H9 (cell line): Measurements from ENCODE around the gene NUDT7. TPM values are rescaled to one million over a fixed set of nuclear protein-coding genes. Genes with fewer than 3 reads are reported as not detected.

Experiments
- DNase-seq: peaks from one replicate; pipeline ENCODE4 v3.0.0-alpha.2; 2017
- H2AFZ ChIP-seq: one replicate; pipeline ENCODE4 v1.6.1; 2013; ENCODE audit warnings: mild to moderate bottlenecking, low read length, control low read depth, moderate library complexity
- H2AK5ac ChIP-seq: 2 replicates; pipeline ENCODE4 v1.6.1; 2013; ENCODE audit warnings: low read length, control low read depth, mixed read lengths; ENCODE audit not compliant: insufficient read length
- H2BK120ac ChIP-seq: one replicate; pipeline ENCODE4 v1.6.1; 2013; ENCODE audit warnings: low read depth, mild to moderate bottlenecking, low read length, control low read depth, inconsistent platforms; ENCODE audit not compliant: poor library complexity, severe bottlenecking
- H2BK12ac ChIP-seq: 2 replicates; pipeline ENCODE4 v1.6.1; 2013; ENCODE audit warnings: low read length, control low read depth, mixed read lengths, low read depth; ENCODE audit not compliant: insufficient read length
- H2BK15ac ChIP-seq: 2 replicates; pipeline ENCODE4 v1.6.1; 2013; ENCODE audit warnings: low read depth, low read length, control low read depth
- H2BK20ac ChIP-seq: one replicate; pipeline ENCODE4 v1.6.1; 2013; ENCODE audit warnings: low read depth, mild to moderate bottlenecking, low read length, control low read depth, inconsistent platforms; ENCODE audit not compliant: poor library complexity, severe bottlenecking
- H2BK5ac ChIP-seq: 2 replicates; pipeline ENCODE4 v1.6.1; 2013; ENCODE audit warnings: low read length, control low read depth, mixed read lengths; ENCODE audit not compliant: insufficient read length
- H3K14ac ChIP-seq: 2 replicates; pipeline ENCODE4 v1.6.1; 2013; ENCODE audit warnings: low read length, control low read depth; ENCODE audit not compliant: insufficient read depth
- H3K18ac ChIP-seq: 2 replicates; pipeline ENCODE4 v1.6.1; 2013; ENCODE audit warnings: low read depth, mild to moderate bottlenecking, mixed read lengths, low read length, control low read depth; ENCODE audit not compliant: insufficient read length
- H3K23ac ChIP-seq: 2 replicates; pipeline ENCODE4 v1.6.1; 2013; ENCODE audit warnings: low read length, control low read depth, mixed read lengths, low read depth; ENCODE audit not compliant: insufficient read length
- H3K23me2 ChIP-seq: 2 replicates; pipeline ENCODE4 v1.6.1; 2013; ENCODE audit warnings: low read depth, mild to moderate bottlenecking, mixed read lengths, low read length, control low read depth; ENCODE audit not compliant: insufficient read length, poor library complexity, severe bottlenecking
- H3K27ac ChIP-seq: 2 replicates; pipeline ENCODE4 v1.5.1; 2013; ENCODE audit warnings: low read length, control low read depth, mixed read lengths, low read depth; ENCODE audit not compliant: insufficient read length
- H3K27me3 ChIP-seq: 2 replicates; pipeline ENCODE4 v1.6.1; 2013; ENCODE audit warnings: low read length, control low read depth, inconsistent platforms; ENCODE audit not compliant: insufficient read depth
- H3K4ac ChIP-seq: 2 replicates; pipeline ENCODE4 v1.6.1; 2013; ENCODE audit warnings: low read depth, mild to moderate bottlenecking, control low read depth, inconsistent platforms, low read length, moderate library complexity
- H3K4me1 ChIP-seq: 2 replicates; pipeline ENCODE4 v1.6.1; 2013; ENCODE audit warnings: low read length, control low read depth, inconsistent platforms; ENCODE audit not compliant: insufficient read depth
- H3K4me2 ChIP-seq: 2 replicates; pipeline ENCODE4 v1.6.1; 2013; ENCODE audit warnings: low read length, control low read depth, mixed read lengths; ENCODE audit not compliant: insufficient read length, insufficient read depth
- H3K56ac ChIP-seq: 2 replicates; pipeline ENCODE4 v1.6.1; 2013; ENCODE audit warnings: low read depth, mild to moderate bottlenecking, mixed read lengths, low read length, control low read depth; ENCODE audit not compliant: insufficient read length
- H3K79me1 ChIP-seq: 2 replicates; pipeline ENCODE4 v1.6.1; 2013; ENCODE audit warnings: low read depth, mild to moderate bottlenecking, moderate library complexity, low read length, control low read depth, inconsistent platforms; ENCODE audit not compliant: insufficient read depth, poor library complexity, severe bottlenecking
- H3K79me2 ChIP-seq: 2 replicates; pipeline ENCODE4 v1.6.1; 2013; ENCODE audit warnings: low read length, control low read depth, inconsistent platforms; ENCODE audit not compliant: insufficient read depth
- H3K9ac ChIP-seq: 2 replicates; pipeline ENCODE4 v1.6.1; 2013; ENCODE audit warnings: low read length, control low read depth, mixed read lengths; ENCODE audit not compliant: insufficient read length; ENCODE audit errors: extremely low read depth
- H3K9me3 ChIP-seq: one replicate; pipeline ENCODE4 v1.6.1; 2013; ENCODE audit warnings: low read depth, low read length, inconsistent platforms; ENCODE audit not compliant: control insufficient read depth
- H3T11ph ChIP-seq: one replicate; pipeline ENCODE4 v1.6.1; 2013; ENCODE audit warnings: mild to moderate bottlenecking, low read length, control low read depth, inconsistent platforms
- H4K20me1 ChIP-seq: one replicate; pipeline ENCODE4 v1.6.1; 2013; ENCODE audit not compliant: control insufficient read depth, insufficient read length, insufficient read depth
- H4K5ac ChIP-seq: 2 replicates; pipeline ENCODE4 v1.6.1; 2013; ENCODE audit warnings: low read depth, mild to moderate bottlenecking, mixed read lengths, low read length, control low read depth; ENCODE audit not compliant: insufficient read length
- H4K8ac ChIP-seq: replicated peaks from 2 replicates; pipeline ENCODE4 v1.6.1; 2013; ENCODE audit warnings: low read length, control low read depth, mixed read lengths, low read depth; ENCODE audit not compliant: insufficient read length
- H4K91ac ChIP-seq: 2 replicates; pipeline ENCODE4 v1.6.1; 2013; ENCODE audit warnings: low read depth, mild to moderate bottlenecking, moderate library complexity, mixed read lengths, low read length, control low read depth; ENCODE audit not compliant: insufficient read length
- H3K27ac Mint-ChIP-seq, 3 experiments: 2 replicates in 2 of 3; 3 replicates in 1 of 3; pipeline ENCODE4 v1.8.0; 2020 to 2021; ENCODE audit warnings: mixed read lengths in 3 of 3, mild to moderate bottlenecking in 1 of 3, moderate library complexity in 1 of 3
- H3K27me3 Mint-ChIP-seq: 2 replicates; pipeline ENCODE4 v1.8.0; 2021; ENCODE audit warnings: low read depth, mild to moderate bottlenecking, moderate library complexity, mixed read lengths
- H3K36me3 Mint-ChIP-seq, 3 experiments: 2 replicates in 2 of 3; 3 replicates in 1 of 3; pipeline ENCODE4 v1.8.0; 2020 to 2021; ENCODE audit warnings: low read depth in 3 of 3, mixed read lengths in 3 of 3; ENCODE audit not compliant: insufficient read depth in 1 of 3
- H3K4me1 Mint-ChIP-seq, 2 experiments: 2 replicates each; pipeline ENCODE4 v1.8.0; 2020; ENCODE audit warnings: mixed read lengths in 2 of 2
- H3K4me3 Mint-ChIP-seq, 2 experiments: 2 replicates in 1 of 2; 3 replicates in 1 of 2; pipeline ENCODE4 v1.8.0; 2020 to 2021; ENCODE audit warnings: mild to moderate bottlenecking in 2 of 2, mixed read lengths in 2 of 2, moderate library complexity in 1 of 2
- H3K9me3 Mint-ChIP-seq, 2 experiments: 2 replicates in 1 of 2; 3 replicates in 1 of 2; pipeline ENCODE4 v1.8.0; 2020; ENCODE audit warnings: mild to moderate bottlenecking in 2 of 2, mixed read lengths in 2 of 2, moderate library complexity in 1 of 2
- WGBS: extraction: QIAGEN DNeasy Blood & Tissue Kit; methylation state at CpG from one replicate; pipeline ENCODE4 v1.1.7; 2013; ENCODE audit warnings: missing lambda C conversion rate, low lambda C conversion rate, mixed read lengths; ENCODE audit not compliant: insufficient read length; ENCODE audit errors: extremely low coverage; 5-methylcytosine and 5-hydroxymethylcytosine counted together
- total RNA-seq: library from RNA; stranded (reverse); gene quantifications from 2 replicates; pipeline ENCODE4 v1.2.1, GENCODE V29; 2021
- TF ChIP-seq, protein P1 (sequence below): fragments of 200-600 bp; sonication (generic); conservative IDR thresholded peaks from 3 replicates; pipeline ENCODE4 v1.8.0; 2021; ENCODE audit warnings: antibody characterized with exemption, mild to moderate bottlenecking

The NUDT7 gene
- total RNA-seq, 1 experiment from 2014 or later, result 6.8 TPM

DNA sequence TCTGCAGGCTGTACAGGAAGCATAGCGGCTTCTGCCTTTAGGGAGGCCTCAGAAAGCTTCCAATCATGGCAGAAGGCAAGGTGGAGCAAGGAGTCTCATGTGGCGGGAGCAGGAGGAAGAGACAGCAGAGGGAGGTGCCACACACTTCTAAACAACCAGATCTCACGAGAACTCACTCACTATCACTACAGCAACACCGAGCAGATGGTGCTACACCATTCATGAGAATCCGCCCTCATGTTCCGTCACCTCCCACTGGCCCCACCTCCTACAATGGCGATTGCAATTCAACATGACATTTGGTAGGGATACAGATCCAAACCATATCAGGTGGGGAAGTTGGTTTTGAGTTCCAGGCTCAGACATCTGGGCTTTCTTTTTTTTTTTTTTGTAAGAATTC is 31.9 kb upstream of the NUDT7 start:
- Mint-ChIP-seq H3K4me3 (no peak overlapping the region), H3K36me3 (no peaks in the 10 kb centered on the region), H3K9me3 (no peaks in the 10 kb centered on the region), H3K27me3 (no peaks in the 10 kb centered on the region; the same call in none of the 2 replicates), H3K4me1 (0 out of 4 replicates have a peak, but pooled peaks cover 0 to 5% of the 10 kb centered on the region in 2 experiments), H3K27ac (no peak overlapping the region)
- Histone ChIP-seq H3K23me2 (no peaks in the 10 kb centered on the region), H3K14ac (no peak overlapping the region), H2BK5ac (no peak overlapping the region), H2AFZ (no peak overlapping the region), H2AK5ac (no peak overlapping the region), H3K27ac (no peak overlapping the region), H3K9ac (no peak overlapping the region), H3K79me2 (no peaks in the 10 kb centered on the region), H3K23ac (no peak overlapping the region), H3K4me1 (no peaks in the 10 kb centered on the region), H2BK120ac (no peak overlapping the region), H3K27me3 (no peaks in the 10 kb centered on the region), H3K9me3 (no peaks in the 10 kb centered on the region), H4K20me1 (no peaks in the 10 kb centered on the region), H2BK15ac (no peak overlapping the region), H4K8ac (no peak overlapping the region), H3K79me1 (no peaks in the 10 kb centered on the region), H3T11ph (no peak overlapping the region), H3K18ac (no peak overlapping the region), H3K4me2 (no peak overlapping the region), H3K4ac (no peak overlapping the region), H2BK12ac (no peak overlapping the region), H4K5ac (no peak overlapping the region), H4K91ac (no peak overlapping the region), H3K56ac (no peak overlapping the region), H2BK20ac (no peak overlapping the region)
- TF ChIP-seq, protein P1, sequence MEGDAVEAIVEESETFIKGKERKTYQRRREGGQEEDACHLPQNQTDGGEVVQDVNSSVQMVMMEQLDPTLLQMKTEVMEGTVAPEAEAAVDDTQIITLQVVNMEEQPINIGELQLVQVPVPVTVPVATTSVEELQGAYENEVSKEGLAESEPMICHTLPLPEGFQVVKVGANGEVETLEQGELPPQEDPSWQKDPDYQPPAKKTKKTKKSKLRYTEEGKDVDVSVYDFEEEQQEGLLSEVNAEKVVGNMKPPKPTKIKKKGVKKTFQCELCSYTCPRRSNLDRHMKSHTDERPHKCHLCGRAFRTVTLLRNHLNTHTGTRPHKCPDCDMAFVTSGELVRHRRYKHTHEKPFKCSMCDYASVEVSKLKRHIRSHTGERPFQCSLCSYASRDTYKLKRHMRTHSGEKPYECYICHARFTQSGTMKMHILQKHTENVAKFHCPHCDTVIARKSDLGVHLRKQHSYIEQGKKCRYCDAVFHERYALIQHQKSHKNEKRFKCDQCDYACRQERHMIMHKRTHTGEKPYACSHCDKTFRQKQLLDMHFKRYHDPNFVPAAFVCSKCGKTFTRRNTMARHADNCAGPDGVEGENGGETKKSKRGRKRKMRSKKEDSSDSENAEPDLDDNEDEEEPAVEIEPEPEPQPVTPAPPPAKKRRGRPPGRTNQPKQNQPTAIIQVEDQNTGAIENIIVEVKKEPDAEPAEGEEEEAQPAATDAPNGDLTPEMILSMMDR, result no peak
- no CpG with 5 or more reads among the region's 7 CpGs for WGBS
- no peak for DNase-seq
